CD4-positive, alpha-beta T cell treated with Interleukin-2 at 100 ng/mL for 4 hours (primary cell): ENCODE results near the gene RAB11A.
"Not testable (repeated sequence)": the region's sequence is repeated elsewhere in the genome, so short reads cannot be mapped to it uniquely, and the experiment has no call there.

Experiments used
- DNase-seq: peaks from one replicate; pipeline ENCODE4 v3.0.0-alpha.2; 2020; ENCODE audit warnings: low spot score

The RAB11A gene

GRCh38 chr15:65845826-65846519 lies 23.3 kb upstream of the RAB11A start:
- no peak for DNase-seq

DNA sequence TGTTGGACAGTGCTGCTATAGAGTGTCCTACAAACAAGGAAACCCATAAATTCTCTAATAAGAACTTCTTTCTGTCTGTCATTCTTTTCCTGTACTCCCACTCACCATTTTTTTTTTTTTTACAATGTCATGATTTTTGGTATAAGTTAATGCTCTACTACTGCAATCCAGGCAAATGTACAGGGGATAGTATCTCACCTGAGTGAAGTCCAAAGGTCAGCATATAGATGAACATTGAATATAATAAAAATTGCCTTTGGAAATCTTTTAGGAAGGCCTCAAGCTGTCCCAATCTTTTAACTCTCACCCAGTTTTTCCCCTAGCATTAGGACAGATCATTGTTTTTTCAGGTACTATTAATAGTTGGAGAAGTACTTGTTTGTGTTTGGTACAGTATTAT lies 21.3 kb upstream of the RAB11A start:
- DNase-seq: no peak

GRCh38 chr15:65851981-65852380 lies 17.3 kb upstream of the RAB11A start:
- no peak for DNase-seq

- DNase-seq: peak; percentile 88
These were observed 12.4 kb upstream of the RAB11A start for GRCh38 chr15:65856821-65857455.

- DNase-seq: no peak
These were observed 11.4 kb upstream of the RAB11A start for GRCh38 chr15:65857718-65858402.

GRCh38 chr15:65862682-65863081 lies 6.6 kb upstream of the RAB11A start:
- DNase-seq: peak; percentile 64

DNA sequence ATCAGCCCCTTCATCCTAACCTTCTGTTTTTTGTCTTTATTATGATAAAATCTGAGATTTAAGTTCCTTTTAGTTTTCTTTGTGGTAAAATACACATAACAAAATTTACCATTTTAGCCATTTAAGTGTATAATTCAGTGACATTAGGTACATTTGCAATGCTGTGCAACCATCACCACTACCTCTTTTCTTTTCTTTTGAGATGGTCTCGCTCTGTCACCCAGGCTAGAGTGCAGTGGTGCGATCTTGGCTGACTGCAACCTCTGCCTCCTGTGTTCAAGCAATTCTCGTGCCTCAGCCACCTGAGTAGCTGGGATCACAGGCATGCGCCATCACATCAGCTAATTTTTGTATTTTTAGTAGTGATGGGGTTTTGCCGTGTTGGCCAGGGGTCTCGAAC lies 6.2 kb upstream of the RAB11A start:
- DNase-seq: no peak

GRCh38 chr15:65867244-65867643 lies 2.0 kb upstream of the RAB11A start:
- no peak for DNase-seq

DNA sequence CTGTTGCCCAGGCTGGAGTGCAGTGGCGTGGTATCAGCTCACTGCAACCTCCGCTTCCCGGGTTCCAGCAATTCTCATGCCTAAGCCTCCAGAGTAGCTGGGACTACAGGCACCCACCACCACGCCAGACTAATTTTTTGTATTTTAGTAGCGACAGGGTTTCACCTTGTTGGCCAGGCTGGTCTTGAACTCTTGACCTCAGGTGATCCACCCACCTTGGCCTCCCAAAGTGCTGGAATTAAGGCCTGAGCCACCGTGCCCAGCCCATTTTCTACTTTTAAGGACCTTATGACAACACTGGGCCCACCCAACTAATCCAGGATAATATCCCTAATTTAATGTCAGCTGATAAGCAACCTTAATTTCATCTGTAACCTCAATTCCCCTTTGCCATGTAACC lies 1.4 kb upstream of the RAB11A start:
- DNase-seq: not testable (repeated sequence)

DNA sequence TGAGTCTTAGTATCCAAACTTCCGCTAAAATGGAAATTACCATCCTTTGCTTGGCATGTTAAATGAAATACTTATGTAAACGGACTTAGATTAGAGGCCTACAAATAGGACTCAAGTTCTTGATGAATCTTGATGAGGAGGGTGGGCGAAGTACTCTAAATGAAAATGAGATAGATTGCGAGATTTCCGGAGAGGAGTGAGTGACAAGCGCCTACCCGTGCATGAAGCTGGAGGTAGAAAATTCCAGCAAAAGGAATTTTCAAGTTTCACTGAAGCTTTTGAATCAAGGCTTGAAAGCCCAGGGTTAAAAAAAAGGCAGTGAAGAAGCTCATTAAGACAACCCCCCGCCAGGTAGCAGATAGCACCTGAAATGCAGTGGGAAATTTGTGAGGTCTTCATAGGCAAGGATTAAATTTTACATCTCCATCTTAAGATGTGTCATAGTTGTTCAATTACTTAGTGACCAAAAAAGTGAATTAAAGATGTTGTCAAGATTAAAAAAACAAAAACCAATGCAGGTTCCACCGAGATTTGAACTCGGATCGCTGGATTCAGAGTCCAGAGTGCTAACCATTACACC lies 655 bp upstream of the RAB11A start:
- no peak for DNase-seq

GRCh38 chr15:65869954-65870871 lies 922 bp downstream of the RAB11A start:
- DNase-seq: peak; percentile 18

DNA sequence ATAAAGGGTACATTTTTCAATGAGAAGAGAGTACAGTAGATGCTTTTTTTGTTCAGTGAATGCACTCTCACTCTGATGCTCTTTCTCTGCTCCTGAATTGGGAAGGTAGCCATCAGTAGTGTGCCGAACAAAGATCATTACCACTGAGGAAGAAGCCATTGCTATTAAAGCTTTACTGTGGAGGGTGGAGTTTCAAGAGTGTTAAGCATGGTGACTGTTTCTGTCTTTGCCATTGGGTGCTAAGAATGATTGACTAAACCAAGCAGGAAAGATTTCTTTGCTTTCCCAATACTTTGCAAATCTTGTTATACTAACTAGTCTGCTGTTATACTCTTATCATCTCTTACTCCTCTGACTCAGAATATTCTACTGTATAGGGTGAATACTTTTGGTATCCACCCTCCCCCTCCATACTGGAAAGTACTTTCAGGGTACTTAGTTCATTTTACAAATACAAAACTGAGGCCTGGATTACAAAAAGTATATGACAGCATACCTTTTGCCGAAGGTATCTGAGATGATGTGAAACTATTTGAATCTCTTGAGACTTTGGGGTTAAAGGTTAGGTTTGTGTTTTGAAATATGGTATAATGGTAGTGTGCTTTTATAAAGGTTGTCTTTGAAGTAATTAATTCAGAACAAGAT lies 1.7 kb downstream of the RAB11A start:
- peak; percentile 19 for DNase-seq

DNA sequence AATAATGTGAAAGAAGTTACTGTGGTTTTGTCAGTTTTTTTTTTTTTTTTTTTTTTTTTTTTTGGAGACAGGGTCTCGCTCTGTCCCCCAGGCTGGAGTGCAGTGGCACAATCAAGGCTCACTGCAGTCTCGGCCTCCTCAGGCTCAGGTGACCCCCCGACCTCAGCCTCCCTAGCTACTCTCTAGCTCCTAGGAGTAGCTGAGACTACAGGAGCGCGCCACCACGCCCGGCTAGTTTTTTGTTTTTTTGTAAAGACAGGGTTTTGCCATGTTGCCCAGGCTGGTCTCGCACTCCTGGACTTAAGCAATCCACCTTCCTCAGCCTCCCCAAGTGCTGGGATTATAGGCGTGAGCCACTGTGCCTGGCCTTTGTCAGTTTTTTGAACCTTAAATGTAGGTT lies 2.6 kb downstream of the RAB11A start:
- DNase-seq: not testable (repeated sequence)

DNA sequence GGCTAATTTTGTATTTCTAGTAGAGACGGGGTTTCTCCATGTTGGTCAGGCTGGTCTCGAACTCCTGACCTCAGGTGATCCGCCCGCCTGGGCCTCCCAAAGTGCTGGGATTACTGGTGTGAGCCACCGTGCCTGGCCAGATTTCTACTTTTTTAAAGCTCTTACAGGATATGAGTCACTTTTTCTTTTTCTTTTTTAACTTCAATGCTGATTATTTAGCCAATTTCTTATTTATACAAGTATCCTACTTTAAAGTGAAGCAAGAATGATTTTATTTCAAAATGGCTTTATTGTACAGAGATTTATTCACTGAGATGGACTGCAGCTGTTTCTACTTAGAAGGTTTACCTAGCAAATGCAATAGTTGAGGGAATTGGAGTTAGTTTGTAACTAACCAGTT lies 3.3 kb downstream of the RAB11A start:
- DNase-seq: not testable (repeated sequence)

GRCh38 chr15:65873256-65873655 lies 4.0 kb downstream of the RAB11A start:
- no peak for DNase-seq

GRCh38 chr15:65875458-65875857 lies 6.2 kb downstream of the RAB11A start:
- no peak for DNase-seq

DNA sequence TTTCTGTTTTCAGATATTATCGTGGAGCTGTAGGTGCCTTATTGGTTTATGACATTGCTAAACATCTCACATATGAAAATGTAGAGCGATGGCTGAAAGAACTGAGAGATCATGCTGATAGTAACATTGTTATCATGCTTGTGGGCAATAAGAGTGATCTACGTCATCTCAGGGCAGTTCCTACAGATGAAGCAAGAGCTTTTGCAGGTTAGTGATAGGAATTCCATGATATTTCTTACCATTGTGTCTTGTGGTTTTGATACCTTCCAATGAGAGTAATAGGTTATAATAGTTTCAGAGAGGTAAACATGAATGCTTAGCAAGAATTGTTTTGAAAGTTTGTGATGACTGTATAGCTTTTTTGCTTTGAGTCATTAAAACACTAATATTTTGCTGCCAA lies 8.5 kb downstream of the RAB11A start:
- DNase-seq: no peak

- DNase-seq: no peak
These were observed 12.6 kb downstream of the RAB11A start for GRCh38 chr15:65881766-65882434.

DNA sequence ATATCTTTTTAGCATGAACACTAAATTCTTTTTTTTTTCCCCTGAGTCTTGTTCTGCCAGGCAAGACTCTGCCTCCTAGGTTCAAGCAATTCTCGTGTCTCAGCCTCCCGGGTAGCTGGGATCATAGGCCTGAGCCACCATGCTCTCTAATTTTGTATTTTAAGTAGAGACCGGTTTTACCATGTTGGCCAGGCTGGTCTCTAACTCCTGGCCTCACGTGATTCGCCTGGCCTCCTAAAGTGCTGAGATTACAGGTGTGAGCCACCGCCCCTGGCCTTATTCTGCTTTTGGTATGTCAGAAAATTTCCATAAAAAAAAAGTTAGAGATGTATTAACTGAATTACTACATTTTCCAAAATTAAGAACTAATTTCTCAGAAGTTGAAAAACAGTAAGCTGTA lies 14.3 kb downstream of the RAB11A start:
- no peak for DNase-seq

DNA sequence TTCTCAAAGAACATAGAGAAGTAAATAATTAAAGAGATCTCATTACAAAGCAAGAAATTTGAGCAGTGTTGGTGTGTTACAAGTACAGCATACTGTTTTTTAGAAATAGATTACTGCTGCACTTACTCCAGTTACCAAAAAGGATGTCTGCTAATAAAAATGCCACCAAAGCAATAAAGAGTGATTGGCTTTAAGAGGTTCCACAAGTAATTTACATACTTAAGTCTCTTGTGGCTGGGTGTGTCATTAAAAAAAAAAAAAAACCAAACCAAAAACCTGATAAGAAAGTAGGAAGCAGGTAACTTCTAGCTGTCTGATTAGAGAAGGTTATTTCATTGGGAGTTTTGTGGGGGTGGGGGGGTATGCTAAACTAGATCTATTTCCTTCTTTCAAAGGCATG lies 15.2 kb downstream of the RAB11A start:
- peak; percentile 18 for DNase-seq
